PFSK-1 (cell line): Measurements from ENCODE around the gene GPR39. TPM values are rescaled to one million over a fixed set of nuclear protein-coding genes. Genes with fewer than 3 reads are reported as not detected.

ENCODE experiments used
- FOXP2 ChIP-seq: optimal IDR thresholded peaks from 2 replicates; pipeline ENCODE3; 2011; ENCODE audit warnings: borderline replicate concordance, control low read depth, inconsistent platforms; ENCODE audit not compliant: insufficient read depth; ENCODE audit errors: extremely low read length, extremely low read depth
- POLR2AphosphoS5 ChIP-seq: IDR thresholded peaks from 2 replicates; pipeline ENCODE4 v1.6.1; 2012; ENCODE audit warnings: low read depth, mild to moderate bottlenecking, control low read depth, low read length, moderate library complexity
- SIN3A ChIP-seq: IDR thresholded peaks from 2 replicates; pipeline ENCODE4 v1.6.1; 2012; ENCODE audit warnings: mild to moderate bottlenecking, low read length, moderate library complexity, borderline replicate concordance; ENCODE audit not compliant: insufficient read depth
- TAF1 ChIP-seq: IDR thresholded peaks from 2 replicates; pipeline ENCODE4 v1.6.1; 2012; ENCODE audit warnings: low read length, control low read depth, borderline replicate concordance; ENCODE audit not compliant: insufficient read depth
- polyA plus RNA-seq: library from polyadenylated mRNA; unstranded; fragments of >200 nt; gene quantifications from one replicate; pipeline ENCODE4 v1.2.1, GENCODE V29; 2012; ENCODE audit warnings: low read depth, missing spikeins; ENCODE audit not compliant: insufficient read length
- TF ChIP-seq, protein P1 (sequence below), 2 experiments: IDR thresholded peaks; 2 replicates each; pipeline versions ENCODE4 v1.6.1 to v1.8.0; 2011 to 2012; ENCODE audit warnings: low read depth in 2 of 2, low read length in 2 of 2, control low read depth in 1 of 2, inconsistent platforms in 1 of 2, mild to moderate bottlenecking in 1 of 2, moderate library complexity in 1 of 2; ENCODE audit not compliant: insufficient read depth in 1 of 2

GPR39 gene
- polyA plus RNA-seq = not detected

DNA sequence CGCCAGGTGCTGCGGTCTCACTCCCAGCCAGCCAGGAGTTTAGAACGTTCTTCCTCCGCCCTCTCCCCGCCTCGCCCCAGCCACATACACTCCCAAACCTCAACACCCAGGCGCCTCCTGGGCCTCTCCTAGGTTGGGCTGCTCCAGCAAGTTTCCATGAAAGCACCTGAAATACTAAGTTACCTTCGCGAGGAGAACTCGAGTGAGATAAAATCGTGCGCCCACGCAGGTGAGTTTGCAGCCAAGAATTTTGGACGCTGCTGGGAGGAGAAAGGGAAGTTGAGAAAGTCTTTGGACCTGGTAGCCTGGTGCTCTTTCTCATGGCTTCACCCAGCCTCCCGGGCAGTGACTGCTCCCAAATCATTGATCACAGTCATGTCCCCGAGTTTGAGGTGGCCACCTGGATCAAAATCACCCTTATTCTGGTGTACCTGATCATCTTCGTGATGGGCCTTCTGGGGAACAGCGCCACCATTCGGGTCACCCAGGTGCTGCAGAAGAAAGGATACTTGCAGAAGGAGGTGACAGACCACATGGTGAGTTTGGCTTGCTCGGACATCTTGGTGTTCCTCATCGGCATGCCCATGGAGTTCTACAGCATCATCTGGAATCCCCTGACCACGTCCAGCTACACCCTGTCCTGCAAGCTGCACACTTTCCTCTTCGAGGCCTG lies at the start of gene GPR39:
Gene GPR39 (plus strand): TSS at position 83 of the 673 bp plus-strand sequence.
- TF ChIP-seq TAF1 = no peak
- no peak for TF ChIP-seq FOXP2
- TF ChIP-seq POLR2AphosphoS5 = no peak
- TF ChIP-seq, protein P1, sequence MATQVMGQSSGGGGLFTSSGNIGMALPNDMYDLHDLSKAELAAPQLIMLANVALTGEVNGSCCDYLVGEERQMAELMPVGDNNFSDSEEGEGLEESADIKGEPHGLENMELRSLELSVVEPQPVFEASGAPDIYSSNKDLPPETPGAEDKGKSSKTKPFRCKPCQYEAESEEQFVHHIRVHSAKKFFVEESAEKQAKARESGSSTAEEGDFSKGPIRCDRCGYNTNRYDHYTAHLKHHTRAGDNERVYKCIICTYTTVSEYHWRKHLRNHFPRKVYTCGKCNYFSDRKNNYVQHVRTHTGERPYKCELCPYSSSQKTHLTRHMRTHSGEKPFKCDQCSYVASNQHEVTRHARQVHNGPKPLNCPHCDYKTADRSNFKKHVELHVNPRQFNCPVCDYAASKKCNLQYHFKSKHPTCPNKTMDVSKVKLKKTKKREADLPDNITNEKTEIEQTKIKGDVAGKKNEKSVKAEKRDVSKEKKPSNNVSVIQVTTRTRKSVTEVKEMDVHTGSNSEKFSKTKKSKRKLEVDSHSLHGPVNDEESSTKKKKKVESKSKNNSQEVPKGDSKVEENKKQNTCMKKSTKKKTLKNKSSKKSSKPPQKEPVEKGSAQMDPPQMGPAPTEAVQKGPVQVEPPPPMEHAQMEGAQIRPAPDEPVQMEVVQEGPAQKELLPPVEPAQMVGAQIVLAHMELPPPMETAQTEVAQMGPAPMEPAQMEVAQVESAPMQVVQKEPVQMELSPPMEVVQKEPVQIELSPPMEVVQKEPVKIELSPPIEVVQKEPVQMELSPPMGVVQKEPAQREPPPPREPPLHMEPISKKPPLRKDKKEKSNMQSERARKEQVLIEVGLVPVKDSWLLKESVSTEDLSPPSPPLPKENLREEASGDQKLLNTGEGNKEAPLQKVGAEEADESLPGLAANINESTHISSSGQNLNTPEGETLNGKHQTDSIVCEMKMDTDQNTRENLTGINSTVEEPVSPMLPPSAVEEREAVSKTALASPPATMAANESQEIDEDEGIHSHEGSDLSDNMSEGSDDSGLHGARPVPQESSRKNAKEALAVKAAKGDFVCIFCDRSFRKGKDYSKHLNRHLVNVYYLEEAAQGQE (IDR thresholded peaks at IDR 0.05; ENCODE audit: insufficient read depth in 1 of 2, low read depth in 2 of 2, low read length in 2 of 2) = no peak
- TF ChIP-seq SIN3A = no peak

- TF ChIP-seq TAF1 (no peak), SIN3A (no peak), FOXP2 (no peak)
- TF ChIP-seq, protein P1 (IDR thresholded peaks at IDR 0.05; ENCODE audit: insufficient read depth in 1 of 2, low read depth in 2 of 2, low read length in 2 of 2) = no peak
Observed at GRCh38 chr2:132368191-132368590, 48.4 kb upstream of the GPR39 start.

- TF ChIP-seq TAF1 = no peak
Observed at GRCh38 chr2:132372276-132372675, 44.3 kb upstream of the GPR39 start.

DNA sequence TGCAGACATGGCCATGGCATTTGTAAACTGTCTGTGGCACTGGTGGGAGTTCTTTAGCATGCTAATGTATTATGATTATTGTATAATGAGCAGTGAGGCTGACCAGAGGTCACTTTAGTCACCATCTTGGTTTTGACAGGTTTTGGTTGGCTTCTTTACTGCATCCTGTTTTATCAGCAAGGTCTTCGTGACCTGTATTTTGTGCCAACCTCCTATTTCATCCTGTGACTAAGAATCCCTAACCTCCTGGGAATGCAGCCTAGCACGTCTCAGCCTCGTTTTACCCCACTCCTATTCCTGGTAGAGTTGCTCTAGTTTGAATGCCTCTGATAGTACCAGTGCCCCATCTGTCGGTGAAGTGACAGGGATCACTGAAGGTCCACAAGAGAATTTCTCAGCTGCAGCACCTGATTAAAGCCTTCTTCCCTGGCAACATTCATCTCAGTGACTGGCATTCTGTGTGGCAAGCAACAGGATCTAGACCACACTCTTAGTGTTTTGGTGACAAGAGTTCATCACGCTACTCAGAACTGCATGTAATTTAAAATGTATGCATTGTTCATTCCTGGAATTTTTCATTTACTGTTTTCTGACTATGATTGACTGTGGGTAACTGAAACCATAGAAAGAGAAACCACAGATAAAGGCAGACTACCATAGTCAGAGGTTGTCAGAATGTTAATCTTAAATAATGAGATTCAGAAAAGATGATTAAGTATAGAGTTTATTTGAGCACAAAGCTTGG lies 43.0 kb upstream of the GPR39 start:
- no peak for TF ChIP-seq SIN3A
- TF ChIP-seq, protein P1 (IDR thresholded peaks at IDR 0.05; ENCODE audit: insufficient read depth in 1 of 2, low read depth in 2 of 2, low read length in 2 of 2) = no peak
- TF ChIP-seq TAF1 = no peak
- TF ChIP-seq FOXP2 = no peak
- TF ChIP-seq POLR2AphosphoS5 = no peak

- TF ChIP-seq TAF1 = no peak
- no peak for TF ChIP-seq POLR2AphosphoS5
- TF ChIP-seq, protein P1 (IDR thresholded peaks at IDR 0.05; ENCODE audit: insufficient read depth in 1 of 2, low read depth in 2 of 2, low read length in 2 of 2) = no peak
- TF ChIP-seq FOXP2 = no peak
- TF ChIP-seq SIN3A = no peak
Observed at GRCh38 chr2:132374151-132374550, 42.5 kb upstream of the GPR39 start.
